SK-N-SH (cell line): ENCODE measurements around the gene CES5A. TPM values are rescaled to one million over a fixed set of nuclear protein-coding genes. Genes with fewer than 3 reads are reported as not detected.

Experiments used
- CTCF ChIA-PET: fragments of 300-600, 350-600 bp; formaldehyde crosslinking; extraction: SDS; loops from one replicate; lab custom pipeline; 2021; lab: Yijun Ruan, JAX
- POLR2A ChIA-PET: fragments of 350-600 bp; sonication (Branson Sonifier 250); formaldehyde crosslinking; extraction: SDS; loops from one replicate; lab custom pipeline; 2020; ENCODE audit warnings: antibody characterized with exemption, inconsistent platforms; lab: Yijun Ruan, JAX
- DNase-seq: peaks from one replicate; pipeline ENCODE4 v3.0.0; 2012
- H2AFZ ChIP-seq: fragments of 200-600 bp; sonication (generic); 2 replicates; pipeline ENCODE4 v1.8.1; 2016; ENCODE audit warnings: antibody characterized with exemption, mild to moderate bottlenecking, low read depth
- H3F3A ChIP-seq: fragments of 200-600 bp; sonication (generic); replicated peaks from 2 replicates; pipeline ENCODE3; 2016; ENCODE audit warnings: antibody characterized with exemption, mild to moderate bottlenecking; ENCODE audit not compliant: insufficient read depth
- H3K27ac ChIP-seq, 2 experiments: fragments of 200-500 bp in 1 of 2; fragments of 200-600 bp in 1 of 2; sonication (Bioruptor generic) in 1 of 2; sonication (generic), shearing (Covaris generic) in 1 of 2; 2 replicates each; pipeline versions ENCODE4 v1.5.1 to v1.6.1; 2014 to 2016; ENCODE audit warnings: low read depth in 2 of 2, inconsistent platforms in 1 of 2, low read length in 1 of 2, mild to moderate bottlenecking in 1 of 2, mixed read lengths in 1 of 2
- H3K27me3 ChIP-seq: fragments of 200-600 bp; sonication (generic), shearing (Covaris generic); 2 replicates; pipeline ENCODE4 v1.6.1; 2016; ENCODE audit warnings: mixed run types; ENCODE audit not compliant: insufficient read depth
- H3K36me3 ChIP-seq, 2 experiments: fragments of 200-500 bp in 1 of 2; fragments of 200-600 bp in 1 of 2; sonication (Bioruptor generic) in 1 of 2; sonication (generic) in 1 of 2; replicated peaks in 1 of 2; 2 replicates each; pipeline versions ENCODE3 to v1.5.1; 2014 to 2016; ENCODE audit warnings: low read length in 1 of 2, mild to moderate bottlenecking in 1 of 2; ENCODE audit not compliant: insufficient read depth in 2 of 2, control insufficient read depth in 1 of 2
- H3K4me1 ChIP-seq, 2 experiments: fragments of 200-500 bp in 1 of 2; fragments of 200-600 bp in 1 of 2; sonication (Bioruptor generic) in 1 of 2; sonication (generic), shearing (Covaris generic) in 1 of 2; 2 replicates each; pipeline versions ENCODE4 v1.5.1 to v1.6.1; 2014 to 2016; ENCODE audit warnings: low read depth in 1 of 2, low read length in 1 of 2, mixed run types in 1 of 2; ENCODE audit not compliant: insufficient read depth in 2 of 2, control insufficient read depth in 1 of 2
- H3K4me2 ChIP-seq: fragments of 200-600 bp; sonication (generic), shearing (Covaris generic); 2 replicates; pipeline ENCODE4 v1.6.1; 2017; ENCODE audit warnings: mixed run types
- H3K4me3 ChIP-seq, 2 experiments: fragments of 200-500 bp in 1 of 2; fragments of 200-600 bp in 1 of 2; sonication (Bioruptor generic) in 1 of 2; sonication (generic), shearing (Covaris generic) in 1 of 2; 2 replicates each; pipeline versions ENCODE4 v1.5.1 to v1.8.1; 2014 to 2016; ENCODE audit warnings: low read depth in 2 of 2, inconsistent platforms in 1 of 2, low read length in 1 of 2, mild to moderate bottlenecking in 1 of 2, mixed read lengths in 1 of 2, moderate library complexity in 1 of 2
- H3K79me2 ChIP-seq: fragments of 200-600 bp; sonication (generic); 2 replicates; pipeline ENCODE4 v1.8.1; 2017; ENCODE audit warnings: mild to moderate bottlenecking; ENCODE audit not compliant: insufficient read depth
- H3K9ac ChIP-seq: fragments of 200-600 bp; sonication (generic); 2 replicates; pipeline ENCODE4 v1.6.1; 2017; ENCODE audit warnings: mixed run types
- H3K9me2 ChIP-seq: fragments of 200-600 bp; sonication (generic); 2 replicates; pipeline ENCODE4 v1.6.1; 2017; ENCODE audit warnings: mixed run types
- H3K9me3 ChIP-seq: fragments of 200-600 bp; sonication (generic); 2 replicates; pipeline ENCODE4 v1.6.1; 2017; ENCODE audit warnings: mixed run types, mild to moderate bottlenecking, moderate library complexity
- H4K20me1 ChIP-seq: fragments of 200-600 bp; sonication (generic); 2 replicates; pipeline ENCODE4 v1.6.1; 2017; ENCODE audit warnings: mild to moderate bottlenecking, mixed run types; ENCODE audit not compliant: insufficient read depth
- CHD2 ChIP-seq: fragments of 150-350 bp; IDR thresholded peaks from 2 replicates; pipeline ENCODE4 v1.6.1; 2018; ENCODE audit warnings: low read length; ENCODE audit not compliant: partially characterized antibody
- EP300 ChIP-seq, 2 experiments: IDR thresholded peaks; 2 replicates each; pipeline versions ENCODE4 v1.4.0 to v1.6.1; 2012; ENCODE audit warnings: borderline replicate concordance in 1 of 2, low read depth in 1 of 2, low read length in 1 of 2
- FOXJ3 ChIP-seq: sonication (generic); formaldehyde crosslinking; IDR thresholded peaks from 2 replicates; pipeline ENCODE4 v1.5.1; 2020; ENCODE audit warnings: mild to moderate bottlenecking, missing genetic modification reagents
- GABPA ChIP-seq: IDR thresholded peaks from 2 replicates; pipeline ENCODE4 v1.4.0; 2012; ENCODE audit warnings: low read depth, mild to moderate bottlenecking
- MAX ChIP-seq: IDR thresholded peaks from 2 replicates; pipeline ENCODE4 v1.4.0; 2012; ENCODE audit warnings: low read depth
- MEF2A ChIP-seq: IDR thresholded peaks from 2 replicates; pipeline ENCODE4 v1.4.0; 2012; ENCODE audit warnings: low read depth, borderline replicate concordance
- MXI1 ChIP-seq: IDR thresholded peaks from 2 replicates; pipeline ENCODE4 v1.6.1; 2012; ENCODE audit warnings: mild to moderate bottlenecking, low read depth, low read length, improper control_type of control experiment
- NFIC ChIP-seq: IDR thresholded peaks from 2 replicates; pipeline ENCODE4 v1.4.0; 2012; ENCODE audit warnings: borderline replicate concordance
- NRF1 ChIP-seq: IDR thresholded peaks from 2 replicates; pipeline ENCODE4 v1.6.1; 2012; ENCODE audit warnings: low read depth, mild to moderate bottlenecking, low read length
- POLR2AphosphoS5 ChIP-seq: IDR thresholded peaks from 2 replicates; pipeline ENCODE4 v1.6.1; 2012; ENCODE audit warnings: low read depth, low read length
- RAD21 ChIP-seq: IDR thresholded peaks from 2 replicates; pipeline ENCODE4 v1.6.1; 2012; ENCODE audit warnings: mild to moderate bottlenecking, low read length
- RFX5 ChIP-seq: IDR thresholded peaks from 2 replicates; pipeline ENCODE4 v1.6.1; 2012; ENCODE audit warnings: mild to moderate bottlenecking, improper control_type of control experiment, low read length
- SMC3 ChIP-seq: IDR thresholded peaks from 2 replicates; pipeline ENCODE4 v1.6.1; 2012; ENCODE audit warnings: low read depth, low read length, improper control_type of control experiment
- USF2 ChIP-seq: fragments of 150-350 bp; IDR thresholded peaks from 2 replicates; pipeline ENCODE4 v1.6.1; 2017; ENCODE audit warnings: antibody characterized with exemption, low read length, low read depth, borderline replicate concordance
- WGBS: methylation state at CpG from one replicate; pipeline ENCODE4 v1.1.6; 2017; ENCODE audit warnings: low lambda C conversion rate; 5-methylcytosine and 5-hydroxymethylcytosine counted together
- polyA plus RNA-seq, 3 experiments: library from polyadenylated mRNA; depleted of rRNA; stranded (reverse); fragments of >200 nt; gene quantifications; 2 replicates each; pipeline ENCODE4 v1.2.3, GENCODE V29; 2012
- TF ChIP-seq, protein P1 (sequence below): IDR thresholded peaks from 2 replicates; pipeline ENCODE4 v1.4.0; 2012; ENCODE audit warnings: low read depth, borderline replicate concordance
- TF ChIP-seq, protein P2 (sequence below): IDR thresholded peaks from 2 replicates; pipeline ENCODE4 v1.4.0; 2012; ENCODE audit warnings: low read depth, borderline replicate concordance

Gene CES5A
- polyA plus RNA-seq, 1 of the 3 experiments (the other 2 are of a cell fraction), result not detected

DNA sequence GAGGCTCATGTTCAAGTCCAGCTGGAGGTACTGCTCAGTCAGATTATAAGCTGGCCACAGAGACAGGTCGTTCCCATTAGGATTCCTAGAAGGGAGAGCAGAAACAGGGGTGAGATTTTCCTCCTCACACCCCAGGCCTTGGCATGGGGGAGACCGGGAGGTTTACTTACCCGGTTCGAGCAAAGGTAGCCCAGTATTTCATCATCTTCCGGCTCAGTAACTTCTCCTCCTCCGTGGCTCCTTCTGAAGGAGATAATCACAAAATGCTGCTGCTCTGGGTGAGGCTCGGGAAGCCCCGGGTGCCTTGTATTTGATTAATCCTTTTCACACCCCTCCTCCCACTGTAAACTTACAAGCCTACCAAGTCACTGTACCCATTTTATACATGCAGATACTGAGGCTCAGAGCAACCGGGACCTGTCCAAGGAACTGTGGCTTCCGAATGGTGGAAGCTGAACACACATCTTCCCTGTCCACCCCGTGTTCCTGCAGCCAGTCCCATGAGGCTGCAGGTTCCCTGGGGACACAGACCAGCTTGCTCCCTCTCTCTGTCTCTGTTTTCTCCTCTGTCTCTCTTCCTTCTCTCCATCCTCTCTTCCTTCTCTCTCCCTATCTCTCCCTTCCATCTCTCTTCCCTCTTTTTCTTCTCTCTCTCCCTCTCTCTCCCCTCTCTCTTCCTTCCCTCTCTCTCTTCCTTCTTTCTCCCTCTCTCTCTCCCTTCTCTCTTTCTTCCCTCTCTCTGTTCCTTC, 28.4 kb downstream of the CES5A start:
- H3K4me1 ChIP-seq, result no peaks in the 10 kb centered on the region; a peak in 1 of 4 replicates
- no peak for TF ChIP-seq EP300 (IDR thresholded peaks at IDR 0.05; ENCODE audit: borderline replicate concordance in 1 of 2, low read depth in 1 of 2, low read length in 1 of 2)
- no peak for TF ChIP-seq SMC3
- no peak for TF ChIP-seq GABPA
- TF ChIP-seq, protein P1, sequence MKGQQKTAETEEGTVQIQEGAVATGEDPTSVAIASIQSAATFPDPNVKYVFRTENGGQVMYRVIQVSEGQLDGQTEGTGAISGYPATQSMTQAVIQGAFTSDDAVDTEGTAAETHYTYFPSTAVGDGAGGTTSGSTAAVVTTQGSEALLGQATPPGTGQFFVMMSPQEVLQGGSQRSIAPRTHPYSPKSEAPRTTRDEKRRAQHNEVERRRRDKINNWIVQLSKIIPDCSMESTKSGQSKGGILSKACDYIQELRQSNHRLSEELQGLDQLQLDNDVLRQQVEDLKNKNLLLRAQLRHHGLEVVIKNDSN, result no peak
- TF ChIP-seq USF2, result no peak
- TF ChIP-seq RAD21, result no peak
- TF ChIP-seq RFX5, result no peak
- TF ChIP-seq CHD2, result no peak
- no peak for TF ChIP-seq POLR2AphosphoS5
- TF ChIP-seq NRF1, result no peak
- no peak for TF ChIP-seq FOXJ3 (CRISPR knock-in tag)
- TF ChIP-seq, protein P2, sequence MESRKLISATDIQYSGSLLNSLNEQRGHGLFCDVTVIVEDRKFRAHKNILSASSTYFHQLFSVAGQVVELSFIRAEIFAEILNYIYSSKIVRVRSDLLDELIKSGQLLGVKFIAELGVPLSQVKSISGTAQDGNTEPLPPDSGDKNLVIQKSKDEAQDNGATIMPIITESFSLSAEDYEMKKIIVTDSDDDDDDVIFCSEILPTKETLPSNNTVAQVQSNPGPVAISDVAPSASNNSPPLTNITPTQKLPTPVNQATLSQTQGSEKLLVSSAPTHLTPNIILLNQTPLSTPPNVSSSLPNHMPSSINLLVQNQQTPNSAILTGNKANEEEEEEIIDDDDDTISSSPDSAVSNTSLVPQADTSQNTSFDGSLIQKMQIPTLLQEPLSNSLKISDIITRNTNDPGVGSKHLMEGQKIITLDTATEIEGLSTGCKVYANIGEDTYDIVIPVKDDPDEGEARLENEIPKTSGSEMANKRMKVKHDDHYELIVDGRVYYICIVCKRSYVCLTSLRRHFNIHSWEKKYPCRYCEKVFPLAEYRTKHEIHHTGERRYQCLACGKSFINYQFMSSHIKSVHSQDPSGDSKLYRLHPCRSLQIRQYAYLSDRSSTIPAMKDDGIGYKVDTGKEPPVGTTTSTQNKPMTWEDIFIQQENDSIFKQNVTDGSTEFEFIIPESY, result no peak
- TF ChIP-seq MAX, result no peak
- TF ChIP-seq MEF2A, result no peak
- no peak for TF ChIP-seq MXI1
- no peak for TF ChIP-seq NFIC
- no peaks in the 10 kb centered on the region for H3F3A ChIP-seq
- no peaks in the 10 kb centered on the region for H3K9me2 ChIP-seq
- no peaks in the 10 kb centered on the region for H3K27me3 ChIP-seq
- WGBS, result 32% methylated on average over 10 of the region's 11 CpGs
- no peak overlapping the region for H2AFZ ChIP-seq
- no peaks in the 10 kb centered on the region for H3K36me3 ChIP-seq
- H3K9ac ChIP-seq, result no peak overlapping the region
- no peaks in the 10 kb centered on the region for H3K79me2 ChIP-seq
- no peaks in the 10 kb centered on the region for H3K9me3 ChIP-seq
- H4K20me1 ChIP-seq, result no peaks in the 10 kb centered on the region
- no peak for DNase-seq
- CTCF ChIA-PET, result interaction anchor here (0.9 to 8.6 kb wide), 4 partner anchors 9 to 380 kb away, joined by 3 to 124 read pairs (median 10); no protein-coding TSS in a partner anchor
- H3K4me2 ChIP-seq, result no peak overlapping the region
- H3K27ac ChIP-seq, result no peak overlapping the region
- no peak overlapping the region for H3K4me3 ChIP-seq
- POLR2A ChIA-PET, result interaction anchor here (0.5 kb wide), 1 partner anchor 337 kb away, joined by 3 read pairs; no protein-coding TSS in a partner anchor
